Mesendoderm (in vitro differentiated cells): ENCODE results near the gene TSPAN6.

Experiments used
- DNase-seq: peaks from one replicate; pipeline ENCODE4 v3.0.0; 2013
- H2AK5ac ChIP-seq: 2 replicates; pipeline ENCODE4 v1.6.1; 2013; ENCODE audit warnings: low read length, inconsistent platforms
- H2BK120ac ChIP-seq: 2 replicates; pipeline ENCODE4 v1.6.1; 2013; ENCODE audit warnings: low read depth, mild to moderate bottlenecking, low read length, moderate library complexity, mixed read lengths
- H2BK15ac ChIP-seq: replicated peaks from 2 replicates; pipeline ENCODE4 v1.6.1; 2013; ENCODE audit warnings: low read depth, mild to moderate bottlenecking, moderate library complexity
- H2BK5ac ChIP-seq: 2 replicates; pipeline ENCODE4 v1.6.1; 2013; ENCODE audit warnings: low read length, inconsistent platforms
- H3K18ac ChIP-seq: 2 replicates; pipeline ENCODE4 v1.6.1; 2013; ENCODE audit warnings: mild to moderate bottlenecking, low read length, mixed read lengths
- H3K23ac ChIP-seq: one replicate; pipeline ENCODE4 v1.6.1; 2013; ENCODE audit warnings: low read length
- H3K27ac ChIP-seq: 2 replicates; pipeline ENCODE4 v1.5.1; 2013; ENCODE audit warnings: low read depth, mild to moderate bottlenecking, inconsistent platforms, low read length, moderate library complexity
- H3K27me3 ChIP-seq: 2 replicates; pipeline ENCODE4 v1.6.1; 2013; ENCODE audit warnings: low read length, control low read depth, mild to moderate bottlenecking, inconsistent platforms; ENCODE audit not compliant: insufficient read depth, poor library complexity
- H3K36me3 ChIP-seq: 2 replicates; pipeline ENCODE4 v1.6.1; 2013; ENCODE audit warnings: low read length, inconsistent platforms; ENCODE audit not compliant: control insufficient read depth, insufficient read depth
- H3K4ac ChIP-seq: one replicate; pipeline ENCODE4 v1.6.1; 2013; ENCODE audit warnings: low read depth, mild to moderate bottlenecking, low read length, moderate library complexity
- H3K4me1 ChIP-seq: 2 replicates; pipeline ENCODE4 v1.6.1; 2013; ENCODE audit warnings: low read depth, low read length, inconsistent platforms; ENCODE audit not compliant: control insufficient read depth
- H3K4me2 ChIP-seq: 2 replicates; pipeline ENCODE4 v1.6.1; 2013; ENCODE audit warnings: low read length
- H3K4me3 ChIP-seq: 2 replicates; pipeline ENCODE4 v1.5.1; 2013; ENCODE audit warnings: mild to moderate bottlenecking, low read length
- H3K56ac ChIP-seq: one replicate; pipeline ENCODE4 v1.6.1; 2013; ENCODE audit warnings: low read length
- H3K79me1 ChIP-seq: 2 replicates; pipeline ENCODE4 v1.6.1; 2013; ENCODE audit warnings: low read length, inconsistent platforms
- H3K79me2 ChIP-seq: 2 replicates; pipeline ENCODE4 v1.6.1; 2013; ENCODE audit warnings: mild to moderate bottlenecking, low read length; ENCODE audit not compliant: control insufficient read depth, insufficient read depth
- H3K9ac ChIP-seq: 2 replicates; pipeline ENCODE4 v1.6.1; 2013; ENCODE audit warnings: low read length, inconsistent platforms
- H4K5ac ChIP-seq: one replicate; pipeline ENCODE4 v1.6.1; 2013; ENCODE audit warnings: low read length
- H4K8ac ChIP-seq: one replicate; pipeline ENCODE4 v1.6.1; 2013; ENCODE audit warnings: low read depth, mild to moderate bottlenecking, control low read depth, low read length, moderate library complexity
- WGBS: extraction: QIAGEN DNeasy Blood & Tissue Kit; methylation state at CpG from one replicate; pipeline ENCODE4 v1.1.7; 2013; ENCODE audit warnings: low lambda C conversion rate, missing lambda C conversion rate; ENCODE audit not compliant: insufficient coverage; ENCODE audit errors: extremely low coverage; 5-methylcytosine and 5-hydroxymethylcytosine counted together

TSPAN6 gene

DNA sequence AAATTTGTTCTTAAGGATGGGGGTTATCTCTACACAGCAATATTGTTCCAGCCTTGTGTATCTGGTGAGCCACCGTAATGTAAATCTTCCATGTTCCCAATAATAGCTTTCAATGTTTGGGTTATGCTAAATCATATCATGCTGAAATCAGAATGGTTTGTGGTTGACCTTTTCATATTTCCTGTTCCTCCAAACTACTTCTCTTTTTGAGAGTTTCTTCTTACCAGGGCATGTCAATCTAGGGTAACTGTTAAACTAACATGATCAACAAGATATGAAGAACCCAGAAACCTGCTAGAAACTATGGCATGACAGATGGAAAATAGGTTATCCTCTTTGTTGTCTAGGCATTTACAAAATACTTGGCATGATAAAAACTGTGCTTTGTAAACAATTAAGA, 29.9 kb downstream of the TSPAN6 start:
- Histone ChIP-seq H3K18ac (no peak overlapping the region), H3K56ac (no peak overlapping the region), H2BK15ac (no peak overlapping the region), H3K27me3 (no peaks in the 10 kb centered on the region), H4K8ac (no peak overlapping the region), H3K9ac (no peak overlapping the region), H3K4me1 (no peaks in the 10 kb centered on the region), H2BK120ac (no peak overlapping the region), H3K4me2 (no peak overlapping the region), H4K5ac (no peak overlapping the region), H3K23ac (no peak overlapping the region), H3K27ac (no peak overlapping the region), H3K79me1 (no peaks in the 10 kb centered on the region), H3K36me3 (no peaks in the 10 kb centered on the region), H2AK5ac (no peak overlapping the region), H3K79me2 (no peaks in the 10 kb centered on the region), H2BK5ac (no peak overlapping the region), H3K4me3 (no peak overlapping the region), H3K4ac (no peak overlapping the region)
- WGBS, result no CpG with 5 or more reads among the region's 1 CpG
- no peak for DNase-seq

DNA sequence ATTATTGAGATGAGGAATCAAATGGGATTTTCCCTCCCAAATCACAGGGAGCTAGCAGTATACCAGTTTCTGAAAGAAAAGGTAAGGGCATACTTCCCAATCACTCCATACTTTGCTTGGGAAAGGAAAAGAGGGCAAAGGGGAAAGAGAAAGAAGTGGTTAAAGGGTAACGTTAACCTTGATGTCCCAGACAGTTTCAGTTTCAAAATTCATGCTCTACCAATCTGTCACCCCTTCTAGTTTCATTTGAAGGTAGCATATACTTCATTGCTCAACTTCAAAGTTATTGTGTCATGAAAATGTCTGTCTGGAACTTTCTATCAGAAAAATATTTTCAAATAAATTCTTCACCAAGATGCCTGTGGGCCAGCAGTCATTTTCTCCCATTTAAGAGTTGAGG, 35.8 kb downstream of the TSPAN6 start:
- Histone ChIP-seq H2AK5ac (no peak overlapping the region), H3K18ac (no peak overlapping the region), H3K4me1 (no peaks in the 10 kb centered on the region), H3K36me3 (no peaks in the 10 kb centered on the region), H2BK5ac (no peak overlapping the region), H2BK15ac (no peak overlapping the region), H3K9ac (no peak overlapping the region), H3K27me3 (no peaks in the 10 kb centered on the region), H3K79me2 (no peaks in the 10 kb centered on the region), H3K27ac (no peak overlapping the region), H2BK120ac (no peak overlapping the region), H4K8ac (no peak overlapping the region), H3K56ac (no peak overlapping the region), H3K79me1 (no peaks in the 10 kb centered on the region), H3K23ac (no peak overlapping the region), H3K4me2 (no peak overlapping the region), H3K4me3 (no peak overlapping the region), H4K5ac (no peak overlapping the region), H3K4ac (no peak overlapping the region)
- DNase-seq, result no peak
- no CpG with 5 or more reads among the region's 1 CpG for WGBS

DNA sequence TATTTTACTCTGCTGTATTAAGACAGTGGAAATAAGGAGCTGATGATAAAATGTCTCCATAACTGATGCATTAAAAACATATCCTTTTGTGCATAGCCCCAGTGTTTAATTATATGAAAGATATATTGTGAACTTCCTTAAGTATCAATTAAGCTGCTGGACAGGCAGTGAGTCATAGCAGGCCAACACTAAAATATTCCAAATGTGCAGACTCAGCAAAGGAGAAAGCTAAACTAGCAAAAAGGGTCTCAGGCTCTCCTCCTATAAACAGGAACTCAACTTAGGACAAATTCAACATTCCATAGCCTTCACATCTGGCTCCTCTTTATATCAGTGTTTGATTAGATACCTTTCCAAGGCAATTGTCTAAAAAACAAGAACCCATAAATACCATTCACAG, 36.3 kb downstream of the TSPAN6 start:
- Histone ChIP-seq H2AK5ac (no peak overlapping the region), H3K27me3 (no peaks in the 10 kb centered on the region), H2BK120ac (no peak overlapping the region), H3K23ac (no peak overlapping the region), H3K4me3 (no peak overlapping the region), H2BK5ac (no peak overlapping the region), H3K79me2 (no peaks in the 10 kb centered on the region), H3K4me2 (no peak overlapping the region), H3K36me3 (no peaks in the 10 kb centered on the region), H3K27ac (no peak overlapping the region), H3K56ac (no peak overlapping the region), H4K8ac (no peak overlapping the region), H3K79me1 (no peaks in the 10 kb centered on the region), H4K5ac (no peak overlapping the region), H3K4me1 (no peaks in the 10 kb centered on the region), H3K18ac (no peak overlapping the region), H3K4ac (no peak overlapping the region), H3K9ac (no peak overlapping the region), H2BK15ac (no peak overlapping the region)
- DNase-seq, result no peak

DNA sequence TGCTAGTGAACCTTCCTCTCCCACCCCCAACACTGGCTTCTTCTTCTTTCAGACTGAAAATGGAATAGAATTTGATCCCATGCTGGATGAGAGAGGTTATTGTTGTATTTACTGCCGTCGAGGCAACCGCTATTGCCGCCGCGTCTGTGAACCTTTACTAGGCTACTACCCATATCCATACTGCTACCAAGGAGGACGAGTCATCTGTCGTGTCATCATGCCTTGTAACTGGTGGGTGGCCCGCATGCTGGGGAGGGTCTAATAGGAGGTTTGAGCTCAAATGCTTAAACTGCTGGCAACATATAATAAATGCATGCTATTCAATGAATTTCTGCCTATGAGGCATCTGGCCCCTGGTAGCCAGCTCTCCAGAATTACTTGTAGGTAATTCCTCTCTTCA, 37.1 kb downstream of the TSPAN6 start:
- no peak overlapping the region for H2BK15ac ChIP-seq
- H2BK120ac ChIP-seq, result no peak overlapping the region
- no peak overlapping the region for H3K4me3 ChIP-seq
- no peaks in the 10 kb centered on the region for H3K4me1 ChIP-seq
- no peak overlapping the region for H4K8ac ChIP-seq
- H3K4me2 ChIP-seq, result no peak overlapping the region
- H3K27me3 ChIP-seq, result no peaks in the 10 kb centered on the region
- H3K79me1 ChIP-seq, result no peaks in the 10 kb centered on the region
- WGBS, result no CpG with 5 or more reads among the region's 9 CpGs
- no peak overlapping the region for H3K9ac ChIP-seq
- no peak overlapping the region for H3K56ac ChIP-seq
- H3K79me2 ChIP-seq, result no peaks in the 10 kb centered on the region
- H3K18ac ChIP-seq, result no peak overlapping the region
- H2BK5ac ChIP-seq, result no peak overlapping the region
- H3K23ac ChIP-seq, result no peak overlapping the region
- peak; percentile 42 for DNase-seq
- H4K5ac ChIP-seq, result no peak overlapping the region
- H3K36me3 ChIP-seq, result no peaks in the 10 kb centered on the region
- no peak overlapping the region for H3K27ac ChIP-seq
- no peak overlapping the region for H3K4ac ChIP-seq
- no peak overlapping the region for H2AK5ac ChIP-seq

DNA sequence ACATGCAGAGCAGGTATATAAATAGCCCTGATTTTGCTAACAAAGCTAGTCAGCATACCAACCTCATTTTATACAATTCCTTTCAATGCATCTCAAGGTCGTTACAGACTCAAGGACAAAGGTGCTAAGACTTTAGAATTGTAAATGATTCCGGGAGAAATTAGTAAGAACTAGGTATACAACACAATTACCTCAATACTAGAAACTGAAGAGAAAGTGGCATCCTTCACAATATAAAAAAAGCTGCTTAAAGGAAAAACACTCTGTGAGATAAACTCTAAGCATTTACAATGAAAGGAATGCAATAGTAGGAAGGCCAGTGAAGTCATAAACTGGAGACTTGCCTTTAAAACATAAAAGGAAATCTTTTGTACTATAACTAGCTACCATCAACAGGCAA, 40.0 kb downstream of the TSPAN6 start:
- H4K5ac ChIP-seq, result no peak overlapping the region
- no peak overlapping the region for H2AK5ac ChIP-seq
- no peak overlapping the region for H3K56ac ChIP-seq
- no peaks in the 10 kb centered on the region for H3K27me3 ChIP-seq
- H3K9ac ChIP-seq, result no peak overlapping the region
- H3K79me1 ChIP-seq, result no peaks in the 10 kb centered on the region
- H3K27ac ChIP-seq, result no peak overlapping the region
- no peak overlapping the region for H3K4me2 ChIP-seq
- no peaks in the 10 kb centered on the region for H3K79me2 ChIP-seq
- H2BK5ac ChIP-seq, result no peak overlapping the region
- H4K8ac ChIP-seq, result no peak overlapping the region
- H2BK120ac ChIP-seq, result no peak overlapping the region
- no peak overlapping the region for H3K18ac ChIP-seq
- WGBS, result no CpG with 5 or more reads among the region's 2 CpGs
- no peak overlapping the region for H2BK15ac ChIP-seq
- no peak overlapping the region for H3K23ac ChIP-seq
- H3K4me1 ChIP-seq, result peaks cover 2% of the 10 kb centered on the region
- no peak for DNase-seq
- no peak overlapping the region for H3K4me3 ChIP-seq
- H3K4ac ChIP-seq, result no peak overlapping the region
- H3K36me3 ChIP-seq, result no peaks in the 10 kb centered on the region

DNA sequence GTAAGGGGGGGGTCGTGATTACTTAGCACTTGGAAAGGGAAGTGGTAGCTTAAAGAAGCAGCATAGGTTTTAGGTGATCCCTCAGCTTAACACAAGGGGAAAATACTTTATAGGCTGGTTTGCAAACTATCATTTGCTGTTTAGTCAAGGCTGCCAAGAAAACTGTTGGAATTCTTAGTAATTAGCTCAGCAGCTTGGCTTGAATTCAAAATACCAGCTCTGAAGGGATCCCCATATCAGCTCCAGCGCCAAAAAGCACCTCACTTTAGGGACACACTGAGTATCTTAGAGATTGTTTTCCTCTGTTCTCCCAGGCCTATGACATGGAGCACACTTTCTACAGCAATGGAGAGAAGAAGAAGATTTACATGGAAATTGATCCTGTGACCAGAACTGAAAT, 43.0 kb downstream of the TSPAN6 start:
- Histone ChIP-seq H3K4ac (no peak overlapping the region), H4K8ac (no peak overlapping the region), H3K23ac (no peak overlapping the region), H3K36me3 (no peaks in the 10 kb centered on the region), H2AK5ac (no peak overlapping the region), H3K79me2 (no peaks in the 10 kb centered on the region), H3K4me1 (peaks cover 2% of the 10 kb centered on the region), H3K9ac (no peak overlapping the region), H3K4me2 (no peak overlapping the region), H2BK15ac (no peak overlapping the region), H3K56ac (peak overlapping the region; percentile 49), H3K79me1 (no peaks in the 10 kb centered on the region), H3K27me3 (no peaks in the 10 kb centered on the region), H2BK5ac (no peak overlapping the region), H3K18ac (no peak overlapping the region), H3K27ac (no peak overlapping the region), H4K5ac (no peak overlapping the region), H2BK120ac (no peak overlapping the region), H3K4me3 (no peak overlapping the region)
- WGBS, result no CpG with 5 or more reads among the region's 2 CpGs
- peak; percentile 18 for DNase-seq
